ENCODE data around the gene SUSD5.

DNA sequence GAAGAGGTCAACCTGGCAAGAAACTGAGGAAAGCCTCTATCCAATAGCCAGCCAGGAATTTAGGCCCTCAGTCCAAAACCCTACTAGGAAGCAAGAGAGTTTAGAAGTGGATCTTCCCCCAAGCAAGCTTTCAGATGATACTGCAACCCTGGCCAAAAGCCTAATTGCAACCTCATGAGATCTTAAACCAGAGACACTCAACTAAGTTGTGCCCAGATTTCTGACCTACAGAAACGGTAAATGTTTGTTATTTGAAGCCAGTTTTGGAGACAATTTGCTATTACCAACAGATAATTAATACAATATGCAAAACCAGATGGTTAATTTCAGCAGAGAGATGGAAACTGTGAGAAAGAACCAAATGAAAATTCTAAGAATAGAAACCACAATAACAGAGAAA, 21.7 kb upstream of the SUSD5 start:
- TF ChIP-seq, protein P1, sequence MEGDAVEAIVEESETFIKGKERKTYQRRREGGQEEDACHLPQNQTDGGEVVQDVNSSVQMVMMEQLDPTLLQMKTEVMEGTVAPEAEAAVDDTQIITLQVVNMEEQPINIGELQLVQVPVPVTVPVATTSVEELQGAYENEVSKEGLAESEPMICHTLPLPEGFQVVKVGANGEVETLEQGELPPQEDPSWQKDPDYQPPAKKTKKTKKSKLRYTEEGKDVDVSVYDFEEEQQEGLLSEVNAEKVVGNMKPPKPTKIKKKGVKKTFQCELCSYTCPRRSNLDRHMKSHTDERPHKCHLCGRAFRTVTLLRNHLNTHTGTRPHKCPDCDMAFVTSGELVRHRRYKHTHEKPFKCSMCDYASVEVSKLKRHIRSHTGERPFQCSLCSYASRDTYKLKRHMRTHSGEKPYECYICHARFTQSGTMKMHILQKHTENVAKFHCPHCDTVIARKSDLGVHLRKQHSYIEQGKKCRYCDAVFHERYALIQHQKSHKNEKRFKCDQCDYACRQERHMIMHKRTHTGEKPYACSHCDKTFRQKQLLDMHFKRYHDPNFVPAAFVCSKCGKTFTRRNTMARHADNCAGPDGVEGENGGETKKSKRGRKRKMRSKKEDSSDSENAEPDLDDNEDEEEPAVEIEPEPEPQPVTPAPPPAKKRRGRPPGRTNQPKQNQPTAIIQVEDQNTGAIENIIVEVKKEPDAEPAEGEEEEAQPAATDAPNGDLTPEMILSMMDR (IDR thresholded peaks at IDR 0.05) = no peak
- TF ChIP-seq GATA2 (CRISPR knock-in tag; IDR thresholded peaks at IDR 0.05) (no peak), EP300 (IDR thresholded peaks at IDR 0.05; ENCODE audit: borderline replicate concordance in 1 of 2, low read depth in 1 of 2, low read length in 1 of 2) (no peak), SIN3A (IDR thresholded peaks at IDR 0.05; ENCODE audit: borderline replicate concordance, low read depth, low read length) (no peak), RCOR1 (IDR thresholded peaks at IDR 0.05; ENCODE audit: low read length) (no peak), YY1 (IDR thresholded peaks at IDR 0.05; ENCODE audit: low read depth) (no peak)
- TF ChIP-seq, protein P2, sequence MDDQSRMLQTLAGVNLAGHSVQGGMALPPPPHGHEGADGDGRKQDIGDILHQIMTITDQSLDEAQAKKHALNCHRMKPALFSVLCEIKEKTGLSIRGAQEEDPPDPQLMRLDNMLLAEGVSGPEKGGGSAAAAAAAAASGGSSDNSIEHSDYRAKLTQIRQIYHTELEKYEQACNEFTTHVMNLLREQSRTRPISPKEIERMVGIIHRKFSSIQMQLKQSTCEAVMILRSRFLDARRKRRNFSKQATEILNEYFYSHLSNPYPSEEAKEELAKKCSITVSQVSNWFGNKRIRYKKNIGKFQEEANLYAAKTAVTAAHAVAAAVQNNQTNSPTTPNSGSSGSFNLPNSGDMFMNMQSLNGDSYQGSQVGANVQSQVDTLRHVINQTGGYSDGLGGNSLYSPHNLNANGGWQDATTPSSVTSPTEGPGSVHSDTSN (IDR thresholded peaks at IDR 0.05) = no peak

All from SK-N-SH (cell line).